NK-92 (cell line): ENCODE data around the gene MTARC1.

ENCODE experiments used
- DNase-seq: peaks from one replicate; lab custom pipeline; 2025; ENCODE audit not compliant: unreplicated experiment; lab: John Stamatoyannopoulos, UW

The MTARC1 gene

DNA sequence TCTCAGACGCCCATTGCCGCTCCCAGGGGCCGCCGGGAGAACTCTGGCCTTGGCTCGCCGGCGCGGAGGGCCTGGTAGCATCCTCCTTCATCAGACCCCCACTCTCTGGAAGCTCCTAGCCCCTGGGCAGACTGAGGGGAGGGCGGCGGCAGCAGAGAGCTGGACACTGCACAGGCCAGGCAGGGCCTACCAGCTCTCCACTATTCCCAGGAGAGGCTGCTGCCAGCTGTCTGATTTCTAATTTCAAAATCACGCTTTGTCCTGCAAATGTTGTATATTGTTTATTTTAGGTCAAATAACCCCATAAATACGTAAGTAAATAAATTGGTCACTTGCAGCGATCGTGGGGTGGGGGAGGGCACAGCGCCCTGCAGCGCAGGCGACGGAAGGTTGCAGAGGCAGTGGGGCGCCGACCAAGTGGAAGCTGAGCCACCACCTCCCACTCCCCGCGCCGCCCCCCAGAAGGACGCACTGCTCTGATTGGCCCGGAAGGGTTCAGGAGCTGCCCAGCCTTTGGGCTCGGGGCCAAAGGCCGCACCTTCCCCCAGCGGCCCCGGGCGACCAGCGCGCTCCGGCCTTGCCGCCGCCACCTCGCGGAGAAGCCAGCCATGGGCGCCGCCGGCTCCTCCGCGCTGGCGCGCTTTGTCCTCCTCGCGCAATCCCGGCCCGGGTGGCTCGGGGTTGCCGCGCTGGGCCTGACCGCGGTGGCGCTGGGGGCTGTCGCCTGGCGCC is at the start of gene MTARC1:
MTARC1 (plus strand) TSS at position 577 of the 732 bp plus-strand sequence; CDS start at position 609, 32 bp downstream.
- no peak for DNase-seq

DNA sequence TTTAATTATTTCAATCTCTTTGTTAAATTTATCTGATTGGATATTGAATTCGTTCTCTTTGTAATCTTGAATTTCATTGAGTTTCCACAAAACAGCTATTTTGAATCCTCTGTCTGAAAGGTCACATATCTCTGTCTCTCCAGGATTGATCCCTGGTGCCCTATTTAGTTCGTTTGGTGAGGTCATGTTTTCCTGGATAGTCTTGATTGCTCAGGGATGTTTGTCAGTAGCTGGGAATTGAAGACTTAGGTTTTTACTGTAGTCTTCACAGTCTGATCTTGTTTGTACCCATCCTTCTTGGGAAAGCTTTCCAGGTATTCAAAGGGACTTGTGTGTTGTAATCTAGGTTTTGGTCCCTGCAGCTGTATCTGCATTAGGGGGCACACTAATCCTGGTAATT is 45.4 kb upstream of the MTARC1 start:
- DNase-seq, result no peak

DNA sequence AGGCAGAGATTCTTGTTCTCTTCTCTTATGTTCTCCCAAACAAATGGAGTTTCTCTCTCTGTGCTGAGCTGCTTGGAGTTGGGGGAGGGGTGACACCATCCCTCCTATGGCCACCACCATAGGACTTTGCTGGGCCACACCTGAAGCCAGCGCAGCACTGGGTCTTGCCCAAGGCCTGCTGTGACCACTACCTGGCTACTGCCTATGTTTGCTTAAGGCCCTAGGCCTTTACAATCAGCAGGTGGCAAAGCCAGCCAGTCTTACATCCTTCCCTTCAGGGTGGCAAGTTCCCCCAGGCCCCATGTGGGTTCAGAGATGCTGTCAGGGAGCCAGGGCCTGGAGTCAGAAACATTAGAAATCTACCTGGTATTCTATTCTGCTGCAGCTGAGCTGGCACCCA is 44.9 kb upstream of the MTARC1 start:
- DNase-seq, result no peak

DNA sequence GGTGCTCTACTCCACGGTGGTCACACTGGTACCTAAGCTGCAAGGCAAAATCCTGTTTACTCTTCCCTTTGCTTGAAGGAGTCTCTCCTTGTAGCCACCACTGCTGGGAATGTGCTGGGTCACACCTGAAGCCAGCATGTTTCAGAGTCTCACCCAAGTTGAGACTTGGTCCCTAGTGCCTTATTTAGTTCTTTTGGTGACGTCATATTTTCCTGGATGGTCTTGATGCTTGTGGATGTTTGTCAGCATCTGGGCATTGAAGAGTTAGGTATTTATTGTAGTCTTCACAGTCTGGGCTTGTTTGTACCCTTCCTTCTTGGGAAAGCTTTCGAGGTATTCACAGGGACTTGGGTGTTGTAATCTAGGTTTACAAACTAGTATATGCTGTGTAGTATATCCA is 44.2 kb upstream of the MTARC1 start:
- no peak for DNase-seq

DNA sequence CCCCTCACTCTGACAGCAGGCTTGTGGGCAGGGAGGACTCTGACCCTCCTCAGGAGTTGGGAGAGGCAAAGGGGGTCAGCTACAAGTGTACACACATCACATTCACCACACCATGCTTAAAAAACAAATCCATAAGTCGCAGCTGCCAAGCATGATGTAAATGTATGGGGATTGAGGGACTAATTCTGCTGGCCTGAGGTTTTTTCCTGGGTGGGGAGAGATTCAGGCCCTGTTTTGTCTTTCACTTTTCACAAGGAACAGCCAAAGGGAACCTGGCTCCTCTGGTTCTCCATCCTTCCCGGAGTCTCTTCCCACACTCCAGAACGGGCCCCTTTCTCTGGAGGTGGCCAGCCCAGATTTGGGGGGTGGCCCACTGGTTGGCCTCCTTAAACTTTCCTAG is 39.9 kb upstream of the MTARC1 start:
- DNase-seq, result no peak

DNA sequence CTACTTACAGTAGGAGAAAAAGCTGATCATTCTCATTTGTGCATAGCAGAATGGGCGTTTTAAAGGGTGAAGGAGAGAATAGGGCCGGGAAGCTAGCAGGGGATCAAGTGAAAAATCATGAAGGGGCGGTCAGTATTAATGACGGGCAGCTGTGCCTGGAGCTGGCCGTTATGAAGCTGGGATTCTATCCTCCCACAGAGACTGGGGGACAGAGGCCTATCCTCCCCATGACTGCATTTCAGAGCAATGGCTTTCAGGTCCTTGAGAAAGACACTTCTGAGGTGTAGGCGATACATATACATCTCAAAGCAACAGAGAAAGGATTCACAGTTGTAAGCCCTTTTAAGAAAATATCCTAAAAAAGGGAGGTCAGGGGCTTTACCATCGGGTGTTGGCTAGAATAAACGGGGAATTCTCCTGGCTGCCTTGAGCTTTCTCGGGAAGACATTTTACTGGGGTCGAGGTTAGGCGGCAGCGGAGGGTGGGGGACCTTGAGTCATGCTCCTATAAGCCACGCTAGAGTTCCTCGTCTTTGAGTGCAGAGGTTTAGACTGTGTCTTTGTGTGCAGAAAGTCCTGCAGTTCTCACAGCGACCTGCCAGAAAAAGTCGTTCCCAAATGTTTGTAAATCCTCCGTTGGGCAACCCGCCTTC is 39.1 kb upstream of the MTARC1 start:
- DNase-seq, result no peak

DNA sequence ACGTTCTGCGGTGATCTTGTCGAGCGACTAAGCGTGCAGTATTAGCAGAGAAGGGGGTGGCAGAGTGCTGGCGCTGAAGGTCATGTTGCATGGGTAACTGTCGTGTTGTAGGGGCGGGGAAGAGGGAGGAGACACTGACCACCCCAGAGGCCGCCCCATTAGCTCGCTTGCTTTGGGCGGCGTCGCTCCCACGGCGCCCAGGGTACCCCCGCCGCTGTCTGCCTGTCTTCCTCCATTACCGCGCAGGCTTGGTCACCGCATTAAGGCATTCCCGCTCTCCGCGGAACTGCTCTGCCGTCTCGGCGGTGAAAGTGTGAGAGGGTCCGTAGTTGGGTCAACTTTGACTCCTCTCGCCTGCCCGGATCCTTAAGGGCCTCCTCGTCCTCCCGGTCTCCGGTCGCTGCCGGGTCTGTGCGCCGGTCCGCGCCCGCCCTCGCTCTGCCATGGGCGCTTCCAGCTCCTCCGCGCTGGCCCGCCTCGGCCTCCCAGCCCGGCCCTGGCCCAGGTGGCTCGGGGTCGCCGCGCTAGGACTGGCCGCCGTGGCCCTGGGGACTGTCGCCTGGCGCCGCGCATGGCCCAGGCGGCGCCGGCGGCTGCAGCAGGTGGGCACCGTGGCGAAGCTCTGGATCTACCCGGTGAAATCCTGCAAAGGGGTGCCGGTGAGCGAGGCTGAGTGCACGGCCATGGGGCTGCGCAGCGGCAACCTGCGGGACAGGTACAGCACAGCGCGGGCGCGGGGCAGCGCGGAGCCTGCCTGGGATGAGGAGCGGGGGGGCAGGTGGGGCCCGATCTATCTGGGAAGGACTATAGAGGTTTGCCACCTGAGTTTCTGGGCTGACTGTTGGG is 38.4 kb upstream of the MTARC1 start, which contains the start of gene MTARC2:
MTARC2 (plus strand) TSS at position 234 of the 846 bp plus-strand sequence; CDS start at position 444, 210 bp downstream.
- DNase-seq, result no peak

DNA sequence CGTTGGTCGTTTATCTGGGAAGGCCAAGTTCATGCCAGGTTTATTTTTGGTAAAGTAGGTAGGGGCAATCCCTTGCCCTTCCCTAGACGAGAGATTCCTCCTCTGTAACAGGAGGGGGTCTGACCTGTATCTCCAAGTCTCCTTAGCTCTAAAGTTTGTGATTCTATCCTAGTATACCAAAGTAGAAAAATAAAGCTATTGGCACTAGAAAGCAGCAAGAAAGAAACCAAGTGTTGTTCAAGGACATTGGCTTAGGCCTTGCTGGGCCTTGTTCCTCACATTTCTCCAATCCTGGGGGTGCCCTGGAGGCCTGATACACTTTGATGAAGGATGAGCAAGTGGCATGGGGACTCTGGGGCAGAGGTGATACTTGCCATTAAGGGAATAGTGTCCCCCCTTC is 37.8 kb upstream of the MTARC1 start:
- no peak for DNase-seq

DNA sequence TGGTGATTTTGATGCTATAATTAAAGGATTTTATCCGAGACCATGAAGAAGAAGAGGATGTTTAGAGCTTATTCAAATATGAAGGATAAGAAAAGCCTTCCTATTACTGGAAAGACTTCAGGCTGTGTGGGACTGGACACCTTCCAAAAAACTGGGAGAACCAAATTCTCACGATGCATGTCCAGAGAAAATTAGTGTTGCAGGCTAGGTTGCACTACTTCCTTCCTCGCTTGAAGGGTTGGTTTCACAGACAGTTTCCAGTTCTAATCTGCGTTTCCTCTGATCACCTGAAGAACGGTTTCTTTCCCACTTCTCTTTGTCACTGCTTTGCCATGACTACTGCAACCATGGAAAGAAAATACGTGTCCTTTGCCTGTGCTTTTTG is 36.6 kb upstream of the MTARC1 start:
- DNase-seq, result no peak

DNA sequence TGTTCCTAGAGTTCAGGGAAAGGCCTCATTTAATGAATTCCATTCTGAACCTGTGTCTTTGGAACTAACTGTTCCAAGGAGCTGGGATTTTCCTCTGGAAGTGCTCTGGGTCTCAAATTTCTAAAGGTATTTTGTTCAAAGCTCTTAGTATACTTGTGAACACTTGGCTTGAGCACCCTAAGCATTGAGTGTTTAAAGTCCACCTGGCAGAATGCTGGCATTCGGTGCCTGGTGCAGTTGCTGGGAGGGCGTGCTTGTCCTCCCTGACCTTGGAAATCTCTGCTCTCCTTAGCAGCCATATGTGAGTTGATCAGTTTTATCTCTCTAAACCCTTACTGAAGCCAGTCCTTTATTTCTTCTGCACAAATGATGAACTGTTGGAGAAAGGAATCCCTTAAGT is 35.6 kb upstream of the MTARC1 start:
- no peak for DNase-seq

DNA sequence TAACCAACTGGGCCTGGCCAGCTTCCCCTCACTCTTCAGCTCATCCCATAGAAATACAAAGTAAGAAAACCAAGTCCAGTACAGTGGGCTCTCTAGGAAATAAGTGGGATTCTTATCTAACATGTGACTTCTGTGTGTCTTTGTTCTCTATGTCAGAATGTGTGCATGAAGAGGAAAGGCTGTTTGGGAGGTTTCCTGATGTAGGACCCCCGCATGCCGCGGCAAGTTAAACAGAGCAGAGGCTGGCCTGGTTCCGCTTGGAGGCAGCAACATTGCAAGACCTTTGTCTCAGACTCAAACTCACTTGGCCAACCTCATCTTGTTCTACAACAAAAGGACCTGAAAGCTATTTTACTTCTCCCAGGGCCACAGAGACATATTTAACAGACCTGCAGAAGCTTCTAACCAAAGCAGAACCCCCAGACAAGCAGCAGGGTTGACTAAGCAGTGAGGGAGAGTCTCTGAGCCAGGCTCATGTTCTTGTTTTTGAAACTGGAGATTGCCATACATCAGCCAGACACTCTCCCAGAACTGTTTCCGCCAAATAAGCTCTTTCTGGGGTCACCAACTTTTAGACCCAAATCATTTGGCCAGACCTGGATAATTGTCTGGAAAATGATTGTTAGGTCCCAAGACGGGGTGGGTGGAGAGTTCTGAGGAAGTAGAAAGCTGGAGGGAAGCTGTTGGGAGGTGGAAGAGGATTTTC is 32.3 kb upstream of the MTARC1 start:
- DNase-seq, result no peak

DNA sequence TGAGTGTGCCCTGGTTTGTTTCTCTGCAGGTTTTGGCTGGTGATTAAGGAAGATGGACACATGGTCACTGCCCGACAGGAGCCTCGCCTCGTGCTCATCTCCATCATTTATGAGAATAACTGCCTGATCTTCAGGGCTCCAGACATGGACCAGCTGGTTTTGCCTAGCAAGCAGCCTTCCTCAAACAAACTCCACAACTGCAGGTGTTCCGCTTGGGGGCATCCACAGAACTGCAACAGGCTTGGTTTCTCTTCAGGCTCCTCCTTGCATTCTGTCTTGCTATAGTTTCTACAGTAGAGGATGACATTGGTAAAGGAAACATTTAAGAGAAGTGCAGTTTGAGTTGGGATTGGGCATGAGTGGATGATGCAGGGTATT is 31.8 kb upstream of the MTARC1 start:
- DNase-seq, result no peak

DNA sequence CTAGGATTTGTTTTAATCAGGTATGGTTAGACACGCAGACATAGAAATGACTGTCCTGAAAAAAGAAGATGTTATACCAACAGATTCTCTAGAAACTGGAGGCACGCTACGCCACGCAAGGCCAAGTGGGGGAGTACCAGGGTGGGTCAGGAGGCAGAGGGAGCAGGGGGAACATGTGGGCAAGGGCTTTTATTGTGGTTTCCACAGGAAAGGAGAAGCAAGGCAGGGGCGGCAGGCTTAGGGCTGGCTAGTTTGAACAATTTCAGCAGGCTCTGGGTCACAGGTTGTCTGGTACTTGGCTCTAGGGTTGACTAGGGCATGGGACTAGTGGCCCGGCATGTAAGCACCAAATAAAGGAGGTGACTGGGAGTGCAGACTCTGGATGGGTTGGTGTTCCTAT is 31.4 kb upstream of the MTARC1 start:
- DNase-seq, result no peak

DNA sequence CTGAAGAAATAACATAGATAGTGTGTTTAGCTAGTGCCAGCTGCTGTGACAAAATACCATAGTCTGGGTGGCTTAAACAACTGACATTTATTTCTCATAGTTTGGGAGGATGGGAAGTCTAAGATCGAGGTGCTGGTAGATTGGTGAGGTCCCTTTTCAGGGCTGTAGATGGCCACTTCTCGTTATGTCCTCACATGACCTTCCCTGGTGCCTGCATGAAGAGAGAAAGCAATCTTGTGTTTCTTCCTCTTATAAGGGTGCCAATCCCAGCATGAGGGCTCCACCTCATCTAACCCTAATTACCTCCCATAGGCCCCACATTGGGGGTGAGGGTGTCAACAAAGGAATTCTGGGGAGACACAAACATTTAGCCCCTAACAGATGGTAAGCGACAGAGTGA is 29.3 kb upstream of the MTARC1 start:
- DNase-seq, result no peak

DNA sequence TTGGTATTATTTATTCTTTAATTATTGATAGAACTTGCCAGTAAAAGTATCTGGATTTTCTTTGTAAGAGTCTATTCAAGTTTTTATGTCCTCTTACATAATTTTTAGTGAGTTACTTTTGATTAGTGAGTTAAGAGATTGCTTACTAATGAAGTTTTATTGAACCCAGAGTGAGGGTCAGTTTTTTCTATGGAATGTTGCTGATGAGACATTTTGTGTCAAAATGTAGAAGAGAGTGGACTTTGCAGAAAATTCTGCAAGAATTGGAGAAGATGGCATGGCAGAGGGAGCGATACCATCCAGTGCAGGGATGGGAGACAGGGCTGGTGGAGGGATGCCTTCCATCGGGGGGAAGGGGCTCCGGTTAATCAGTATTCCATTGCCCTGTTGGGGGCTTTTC is 27.6 kb upstream of the MTARC1 start:
- no peak for DNase-seq

DNA sequence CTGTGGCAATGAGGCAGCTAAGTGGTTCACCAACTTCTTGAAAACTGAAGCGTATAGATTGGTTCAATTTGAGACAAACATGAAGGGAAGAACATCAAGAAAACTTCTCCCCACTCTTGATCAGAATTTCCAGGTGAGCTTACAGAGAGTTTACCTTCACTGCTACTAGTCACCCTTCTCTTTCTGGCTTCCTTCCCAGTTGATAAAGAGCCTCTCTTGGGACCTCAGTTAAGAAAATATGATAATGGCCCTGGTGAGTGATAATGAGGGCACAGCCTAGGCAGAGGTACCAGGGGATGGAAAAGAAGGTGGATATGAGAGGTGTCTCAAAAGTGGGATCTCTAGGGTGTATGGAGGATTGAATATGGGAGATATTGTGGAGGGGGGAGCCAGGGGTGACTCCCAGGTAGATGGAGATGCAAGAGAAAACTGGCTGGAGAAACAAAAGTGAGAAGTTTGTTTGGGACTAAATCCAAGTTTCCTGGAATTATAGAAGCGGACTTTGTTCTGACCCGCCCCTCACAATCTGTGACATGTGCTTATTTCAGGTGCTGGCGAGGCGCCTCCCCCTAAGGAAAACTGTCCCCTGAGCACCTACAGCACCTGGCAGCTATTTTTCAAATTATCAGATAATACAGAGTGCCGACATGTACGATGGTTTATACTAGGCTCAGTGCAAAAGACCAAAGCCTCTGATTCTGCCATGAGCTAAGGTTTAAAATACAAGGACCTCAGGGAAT is 24.9 kb upstream of the MTARC1 start:
- no peak for DNase-seq

DNA sequence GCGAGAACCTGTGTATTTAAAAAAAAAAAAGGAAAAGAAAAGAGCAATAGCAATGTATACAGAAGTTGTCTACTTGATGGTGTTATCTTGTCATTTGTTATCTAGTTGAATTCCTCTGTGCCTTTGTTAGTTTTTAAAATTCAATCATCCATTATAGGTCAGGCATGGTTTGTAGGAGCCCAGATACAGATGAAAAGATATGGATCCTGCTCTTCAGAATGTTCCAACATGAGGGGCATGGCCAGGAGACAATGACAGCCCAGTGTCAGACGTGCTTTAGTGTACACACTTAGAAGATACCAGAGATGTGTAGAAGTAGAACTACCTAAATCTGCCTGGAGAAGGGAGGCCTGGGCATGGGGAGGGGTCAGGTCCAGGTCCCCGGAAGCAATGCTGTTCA is 22.0 kb upstream of the MTARC1 start:
- DNase-seq, result no peak

DNA sequence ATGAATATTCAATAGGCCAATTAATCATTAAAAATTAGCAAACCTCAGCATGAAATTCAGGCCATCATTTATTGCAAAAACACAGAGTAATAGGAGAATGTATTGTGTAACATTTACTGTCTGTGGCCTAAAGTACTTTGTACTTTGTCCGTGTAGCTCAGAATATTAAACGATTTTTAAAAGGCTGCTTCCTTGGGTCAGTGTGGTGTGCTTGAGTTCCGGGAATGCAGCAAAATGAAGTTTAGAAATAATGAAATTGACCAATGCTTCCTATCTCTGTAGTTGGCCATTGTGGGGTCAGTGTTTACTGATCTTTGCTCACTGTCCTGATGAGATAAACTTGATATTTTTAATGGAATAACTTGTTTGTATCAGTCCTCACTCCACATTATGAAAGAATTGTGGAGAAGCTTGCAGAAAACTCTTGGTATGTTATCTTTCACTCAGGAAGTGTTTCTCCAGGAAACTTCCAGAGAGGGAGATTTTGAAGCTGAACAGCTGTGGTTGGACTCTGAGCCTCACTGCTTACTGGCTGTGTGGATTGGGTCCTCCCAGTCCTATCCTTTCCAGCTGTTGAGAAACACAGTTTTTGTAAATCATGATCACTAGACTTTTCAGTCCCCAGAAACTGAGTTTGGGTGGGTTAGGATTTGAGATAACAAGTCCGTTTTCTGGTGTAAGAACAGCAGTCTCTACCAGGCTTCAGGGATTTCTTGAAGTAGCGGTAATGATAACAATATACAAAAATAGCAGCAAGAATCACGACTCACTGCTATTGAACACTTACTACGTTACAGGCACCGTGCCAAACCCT is 19.2 kb upstream of the MTARC1 start:
- DNase-seq, result no peak

DNA sequence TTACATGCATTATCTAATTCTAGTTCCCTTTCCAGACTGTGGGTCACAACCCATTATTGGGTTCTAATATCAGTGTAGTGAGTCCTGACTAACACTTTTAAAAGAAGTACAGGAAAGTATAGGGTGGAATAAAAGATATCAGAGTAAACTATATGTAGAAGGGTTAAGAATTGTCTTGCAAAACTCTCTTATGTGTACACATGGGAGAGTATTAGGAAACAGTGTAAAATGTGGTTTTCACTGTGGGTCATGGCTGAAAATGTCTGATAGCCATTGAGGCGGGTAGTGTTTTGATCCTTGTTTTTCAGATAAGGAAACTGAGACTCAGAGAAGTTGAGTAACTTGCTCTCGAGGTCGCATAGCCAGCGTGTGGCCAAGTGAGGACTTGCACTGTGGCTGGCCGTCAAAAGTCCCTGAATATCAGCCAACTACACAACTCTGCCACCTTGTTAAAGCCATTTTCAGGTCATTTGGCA is 18.5 kb upstream of the MTARC1 start:
- DNase-seq, result no peak

DNA sequence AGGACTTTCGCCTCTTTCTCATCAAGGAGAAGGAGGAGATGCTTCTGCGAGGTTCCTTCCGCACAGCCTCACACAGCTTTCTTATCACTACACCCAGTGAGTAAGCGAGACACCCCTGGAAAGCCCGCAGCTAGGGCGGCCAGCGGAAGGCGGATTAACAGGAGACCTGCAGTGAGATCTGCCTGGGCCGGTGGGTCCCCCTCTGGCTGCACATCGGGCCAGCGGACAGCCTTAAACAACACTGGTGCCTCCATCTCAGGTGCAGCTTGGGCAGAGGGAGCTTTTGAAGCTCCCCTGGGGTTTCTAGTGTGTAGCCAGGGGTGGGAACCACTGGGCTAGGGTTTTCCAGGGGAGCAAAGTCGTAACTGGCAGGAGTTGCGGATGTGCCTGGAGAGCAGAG is 17.5 kb upstream of the MTARC1 start:
- DNase-seq, result no peak
